Measurements from ENCODE around the gene DTD2. TPM values are rescaled to one million over a fixed set of nuclear protein-coding genes. Genes with fewer than 3 reads are reported as not detected.

Gene DTD2
- total and polyA plus RNA-seq, 9 of the 15 experiments (the other 6 are each of a cell fraction or from before 2014, with no cell fraction given), result 3.8 to 24.1 (median 15.2) TPM

DNA sequence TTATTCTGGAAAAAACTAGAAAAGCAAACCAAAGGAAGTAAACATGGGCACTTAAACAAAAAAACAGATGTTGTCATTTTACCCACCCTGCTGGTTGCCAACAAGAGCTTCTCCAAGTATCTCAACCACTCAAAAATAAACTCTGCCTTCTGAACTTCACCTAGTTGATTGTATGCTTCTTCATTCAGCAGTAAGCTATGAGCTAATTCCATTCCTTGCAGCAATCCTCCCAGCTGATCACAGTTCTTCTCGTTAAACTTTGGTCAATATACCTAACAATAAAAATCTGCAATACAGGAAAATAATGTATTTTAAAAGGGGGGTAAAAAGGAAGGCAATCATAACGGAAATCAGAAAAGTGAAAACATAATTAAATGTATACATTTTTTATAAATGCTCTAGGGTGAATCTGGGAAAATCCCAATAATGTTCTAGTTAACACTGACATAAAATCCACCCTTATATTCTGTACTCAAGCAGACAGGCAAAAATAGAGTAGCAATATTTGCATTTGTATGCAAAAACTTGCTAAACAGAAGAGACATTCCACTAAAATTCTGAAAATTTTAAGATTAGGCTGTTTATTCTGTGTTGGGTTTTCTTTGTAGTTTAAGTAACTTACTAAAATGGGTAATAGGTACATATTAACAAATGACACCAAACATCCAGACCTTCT lies 54.4 kb downstream of the DTD2 start:
- H3K4me2 ChIP-seq (ENCODE audit: insufficient read depth, low read length), result no peak overlapping the region
- H3K9me3 ChIP-seq (replicated peaks; ENCODE audit: control insufficient read depth, insufficient read depth, low read depth, low read length), result no peaks in the 10 kb centered on the region
- H3K79me2 ChIP-seq (ENCODE audit: control insufficient read depth, insufficient read depth, low read length), result peaks cover 10% of the 10 kb centered on the region
- peaks cover 0 to 3% of the 10 kb centered on the region in 2 experiments; a peak in 3 of 5 replicates for H3K4me1 ChIP-seq (replicated peaks in 1 of 2; ENCODE audit: control insufficient read depth in 2 of 2, insufficient read depth in 2 of 2, low read length in 2 of 2)
- ChIA-PET CTCF (ENCODE audit: low intra/inter-chr PET ratio) (no interaction called here), POLR2A (interaction anchor here (1.2 kb wide), 1 partner anchor 17 kb away, joined by 3 read pairs; no protein-coding TSS in a partner anchor)
- DNase-seq (ENCODE audit: extremely low read depth in 1 of 4, low spot score in 3 of 4) (no peak), ATAC-seq (no peak), FAIRE-seq (no peak)
- H3K9ac ChIP-seq (ENCODE audit: insufficient read depth in 1 of 2, low read depth in 2 of 2, low read length in 2 of 2), result no peak overlapping the region
- H2AFZ ChIP-seq (ENCODE audit: low read depth, low read length), result no peak overlapping the region
- no peak for TF ChIP-seq POLR2H (tag; IDR thresholded peaks at IDR 0.05; ENCODE audit: low read depth)
- no peak overlapping the region for H3K4me3 ChIP-seq
- intact Hi-C loops (cut with micrococcal nuclease) (no loop called here), in situ Hi-C loops (cut with MboI) (no loop called here)
- H3K27ac ChIP-seq (ENCODE audit: extremely low read depth, low read depth, low read length), result no peak overlapping the region
- no TSS peak for BruUV-seq (replicated peaks)
- WGBS (ENCODE audit: insufficient coverage, low coverage, missing lambda C conversion rate), result 71% methylated on average over 2 of the region's 2 CpGs
- no peaks in the 10 kb centered on the region; the same call in 1 of the 2 replicates for H4K20me1 ChIP-seq (replicated peaks; ENCODE audit: control insufficient read depth, insufficient read depth, low read length)
- H3K9me1 ChIP-seq (ENCODE audit: control insufficient read depth, insufficient read depth, low read length), result no peaks in the 10 kb centered on the region
- H3K36me3 ChIP-seq (ENCODE audit: control insufficient read depth, insufficient read depth, low read length), result peaks cover 26% of the 10 kb centered on the region; the same call in 2 of the 3 replicates
- no peaks in the 10 kb centered on the region for H3K27me3 ChIP-seq (ENCODE audit: control insufficient read depth in 2 of 2, insufficient read depth in 2 of 2, low read length in 2 of 2)

DNA sequence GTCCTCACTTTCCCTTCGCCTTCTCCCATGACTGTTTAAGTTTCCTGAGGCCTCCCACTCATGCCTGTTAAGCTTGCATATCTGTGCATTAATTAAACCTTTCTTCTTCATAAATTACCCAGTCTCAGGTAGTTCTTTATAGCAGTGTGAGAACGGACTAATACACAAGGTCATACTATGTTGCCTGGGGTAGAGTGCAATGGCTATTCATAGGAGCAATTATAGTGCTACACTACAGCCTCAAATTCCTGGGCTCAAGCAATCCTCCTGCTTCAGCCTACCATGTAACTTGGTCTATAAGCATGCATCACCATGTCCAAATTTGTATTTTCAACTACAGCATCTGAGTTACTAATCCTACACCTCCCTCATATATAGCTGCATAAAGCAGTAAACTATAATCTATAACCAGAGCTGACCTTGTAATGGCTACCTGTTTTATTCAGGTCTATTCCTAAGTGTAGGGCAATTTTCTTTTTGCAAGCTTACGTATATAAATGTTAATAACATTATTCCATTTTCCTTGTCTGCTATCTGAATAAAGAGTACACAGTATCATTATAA lies 55.9 kb downstream of the DTD2 start:
- BruUV-seq (replicated peaks), result no TSS peak
- Histone ChIP-seq H3K4me3 (no peak overlapping the region), H3K27ac (ENCODE audit: extremely low read depth, low read depth, low read length) (no peak overlapping the region), H3K79me2 (ENCODE audit: control insufficient read depth, insufficient read depth, low read length) (peaks cover 10% of the 10 kb centered on the region), H3K27me3 (ENCODE audit: control insufficient read depth in 2 of 2, insufficient read depth in 2 of 2, low read length in 2 of 2) (no peaks in the 10 kb centered on the region), H3K9me1 (ENCODE audit: control insufficient read depth, insufficient read depth, low read length) (no peaks in the 10 kb centered on the region), H3K9me3 (replicated peaks; ENCODE audit: control insufficient read depth, insufficient read depth, low read depth, low read length) (no peaks in the 10 kb centered on the region), H4K20me1 (replicated peaks; ENCODE audit: control insufficient read depth, insufficient read depth, low read length) (no peaks in the 10 kb centered on the region; the same call in 1 of the 2 replicates), H2AFZ (ENCODE audit: low read depth, low read length) (no peak overlapping the region), H3K36me3 (ENCODE audit: control insufficient read depth, insufficient read depth, low read length) (peaks cover 26% of the 10 kb centered on the region; the same call in 2 of the 3 replicates), H3K4me2 (ENCODE audit: insufficient read depth, low read length) (no peak overlapping the region), H3K9ac (ENCODE audit: insufficient read depth in 1 of 2, low read depth in 2 of 2, low read length in 2 of 2) (no peak overlapping the region), H3K4me1 (replicated peaks in 1 of 2; ENCODE audit: control insufficient read depth in 2 of 2, insufficient read depth in 2 of 2, low read length in 2 of 2) (peaks cover 0 to 3% of the 10 kb centered on the region in 2 experiments; a peak in 3 of 5 replicates)
- DNase-seq (ENCODE audit: extremely low read depth in 1 of 4, low spot score in 3 of 4) (no peak), ATAC-seq (no peak), FAIRE-seq (no peak)
- ChIA-PET POLR2A (no interaction called here), CTCF (ENCODE audit: low intra/inter-chr PET ratio) (no interaction called here)
- 92% methylated on average over 2 of the region's 3 CpGs for WGBS (ENCODE audit: insufficient coverage, low coverage, missing lambda C conversion rate)
- intact Hi-C loops (cut with micrococcal nuclease), result no loop called here
- in situ Hi-C loops (cut with MboI), result no loop called here
- TF ChIP-seq ZNF57 (CRISPR knock-in tag; IDR thresholded peaks at IDR 0.05) (no peak), HMG20B (CRISPR knock-in tag; IDR thresholded peaks at IDR 0.05) (no peak), ELF1 (tag; IDR thresholded peaks at IDR 0.05) (no peak), ZNF408 (CRISPR knock-in tag; IDR thresholded peaks at IDR 0.05; ENCODE audit: low read depth) (no peak), ZNF696 (CRISPR knock-in tag; conservative IDR thresholded peaks at IDR 0.05) (no peak), BHLHE40 (IDR thresholded peaks at IDR 0.05; ENCODE audit: low read length) (no peak), EWSR1 (IDR thresholded peaks at IDR 0.05; ENCODE audit: borderline replicate concordance, low read depth, partially characterized antibody) (no peak), E2F6 (IDR thresholded peaks at IDR 0.05; ENCODE audit: borderline replicate concordance in 1 of 2, extremely low read depth in 1 of 2, insufficient read depth in 1 of 2, insufficient read length in 1 of 2, low read depth in 1 of 2, low read length in 1 of 2, poor library complexity in 1 of 2, severe bottlenecking in 1 of 2) (no peak), STAT5B (CRISPR knock-in tag; IDR thresholded peaks at IDR 0.05) (no peak), CEBPG (CRISPR knock-in tag; IDR thresholded peaks at IDR 0.05) (no peak), CEBPG (tag; conservative IDR thresholded peaks at IDR 0.05 in 1 of 2, IDR thresholded peaks at IDR 0.05 in 1 of 2) (no peak)
